NCI-H1105 treated with DMSO at 0.1 percent for 48 hours (cell line): ENCODE results near the gene ENG.
A peak's percentile ranks its signal among the peaks of the same experiment; 100 is the strongest.

Experiments
- DNase-seq: peaks from one replicate; lab custom pipeline; 2025; lab: John Stamatoyannopoulos, UW

Gene ENG

GRCh38 chr9:127813686-127814226 is 40.7 kb downstream of the ENG start:
- no peak for DNase-seq

GRCh38 chr9:127812936-127813675 is 41.4 kb downstream of the ENG start:
- DNase-seq = no peak

GRCh38 chr9:127812011-127812410 is 42.4 kb downstream of the ENG start:
- DNase-seq = no peak

GRCh38 chr9:127810378-127811187 is 43.9 kb downstream of the ENG start:
- DNase-seq = no peak

- no peak for DNase-seq
Observed at GRCh38 chr9:127809540-127810377, 44.7 kb downstream of the ENG start.

- no peak for DNase-seq
Observed at GRCh38 chr9:127809002-127809539, 45.4 kb downstream of the ENG start.

GRCh38 chr9:127808347-127809001 is 46.0 kb downstream of the ENG start:
- DNase-seq = no peak

GRCh38 chr9:127806871-127807270 is 47.6 kb downstream of the ENG start:
- no peak for DNase-seq

GRCh38 chr9:127805620-127806019 is 48.8 kb downstream of the ENG start:
- DNase-seq = no peak

GRCh38 chr9:127803507-127804352 is 50.7 kb downstream of the ENG start:
- DNase-seq = no peak

- peak; percentile 73 for DNase-seq
Observed at GRCh38 chr9:127802576-127803443, 51.6 kb downstream of the ENG start, which contains the start of gene FPGS. TSS of gene FPGS (plus strand) at chr9:127802882. CDS start at chr9:127802925, 43 bp downstream.

- DNase-seq = no peak
Observed at GRCh38 chr9:127801955-127802575, 52.4 kb downstream of the ENG start.

GRCh38 chr9:127796852-127797370 is 57.5 kb downstream of the ENG start:
- DNase-seq = no peak

- DNase-seq = no peak
Observed at GRCh38 chr9:127796225-127796813, 58.1 kb downstream of the ENG start.

- no peak for DNase-seq
Observed at GRCh38 chr9:127794001-127794791, 60.3 kb downstream of the ENG start.

GRCh38 chr9:127793093-127793708 is 61.3 kb downstream of the ENG start:
- no peak for DNase-seq
